NCI-H1048 (cell line): Measurements from ENCODE around the gene ZNF319.

Experiments
- DNase-seq: peaks from one replicate; lab custom pipeline; 2025; lab: John Stamatoyannopoulos, UW

The ZNF319 gene

GRCh38 chr16:57956270-57956808 lies 44.1 kb downstream of the ZNF319 start:
- DNase-seq, result no peak

- no peak for DNase-seq
Measured at GRCh38 chr16:57955572-57956188, 44.8 kb downstream of the ZNF319 start.

- DNase-seq, result no peak
Measured at GRCh38 chr16:57953857-57954256, 46.6 kb downstream of the ZNF319 start.

- DNase-seq, result no peak
Measured at GRCh38 chr16:57952909-57953308, 47.6 kb downstream of the ZNF319 start.

GRCh38 chr16:57951204-57951960 lies 49.1 kb downstream of the ZNF319 start:
- no peak for DNase-seq

- no peak for DNase-seq
Measured at GRCh38 chr16:57950382-57950781, 50.1 kb downstream of the ZNF319 start.

- DNase-seq, result no peak
Measured at GRCh38 chr16:57949595-57950238, 50.8 kb downstream of the ZNF319 start.

- DNase-seq, result no peak
Measured at GRCh38 chr16:57949013-57949412, 51.5 kb downstream of the ZNF319 start.

- DNase-seq, result no peak
Measured at GRCh38 chr16:57948027-57948426, 52.4 kb downstream of the ZNF319 start.

GRCh38 chr16:57947261-57947660 lies 53.2 kb downstream of the ZNF319 start:
- DNase-seq, result no peak

GRCh38 chr16:57946181-57946801 lies 54.2 kb downstream of the ZNF319 start:
- DNase-seq, result no peak

GRCh38 chr16:57945740-57946138 lies 54.7 kb downstream of the ZNF319 start:
- DNase-seq, result no peak

- DNase-seq, result no peak
Measured at GRCh38 chr16:57944970-57945739, 55.3 kb downstream of the ZNF319 start.
